Prostate gland (tissue), 2 donors: ENCODE results near the gene CDK5RAP2. TPM values are rescaled to one million over a fixed set of nuclear protein-coding genes. Genes with fewer than 3 reads are reported as not detected.

ENCODE experiments used
- DNase-seq: peaks from one replicate; pipeline ENCODE4 v3.0.0-alpha.2; 2019; ENCODE audit warnings: low spot score
- H3K27ac ChIP-seq, 2 donors: fragments of 200-600 bp; sonication (generic); 2 replicates each; pipeline ENCODE4 v1.5.1; 2017 to 2019
- H3K27me3 ChIP-seq: fragments of 200-600 bp; sonication (generic); replicated peaks from 2 replicates; pipeline ENCODE4 v1.5.1; 2019; ENCODE audit not compliant: insufficient read depth
- H3K36me3 ChIP-seq, 2 donors: fragments of 200-600 bp; sonication (generic); 1 replicate in 1 of 2; 2 replicates in 1 of 2; pipeline versions ENCODE4 v1.5.1 to v1.8.1; 2017 to 2019
- H3K4me1 ChIP-seq: fragments of 200-600 bp; sonication (generic); replicated peaks from 2 replicates; pipeline ENCODE4 v1.5.1; 2019
- H3K4me3 ChIP-seq, 2 donors: fragments of 200-600 bp; sonication (generic); 2 replicates each; pipeline ENCODE4 v1.5.1; 2017 to 2019
- H3K9me3 ChIP-seq: fragments of 200-600 bp; sonication (generic); 2 replicates; pipeline ENCODE4 v1.5.1; 2017
- CTCF ChIP-seq, 4 experiments: fragments of 200-600 bp in 2 of 4; fragments of 450-650 bp in 2 of 4; sonication (generic) in 2 of 4; IDR thresholded peaks; 1 replicate in 3 of 4; 2 replicates in 1 of 4; pipeline ENCODE4 v1.5.1; 2016 to 2019; ENCODE audit warnings: antibody characterized with exemption in 4 of 4, mild to moderate bottlenecking in 2 of 4, moderate library complexity in 2 of 4
- POLR2A ChIP-seq: fragments of 450-650 bp; IDR thresholded peaks from one replicate; pipeline ENCODE4 v1.6.1; 2016; ENCODE audit warnings: antibody characterized with exemption, mild to moderate bottlenecking
- POLR2AphosphoS5 ChIP-seq: sonication (generic); formaldehyde crosslinking; IDR thresholded peaks from one replicate; pipeline ENCODE4 v1.6.1; 2017; ENCODE audit warnings: antibody characterized with exemption
- WGBS: methylation state at CpG from one replicate; pipeline ENCODE4 v1.1.5; 2018; 5-methylcytosine and 5-hydroxymethylcytosine counted together
- intact Hi-C: fragments of 100-400 bp; cut with DNase I; formaldehyde crosslinking; loops from one replicate; pipeline ENCODE4 v1.14.2; 2022
- total RNA-seq, 2 donors: library from RNA; depleted of rRNA; stranded (reverse); fragments of >200 nt; gene quantifications; one replicate each; pipeline ENCODE4 v1.1.0, GENCODE V29; 2016

The CDK5RAP2 gene
- total RNA-seq, 2 donors from 2014 or later = 48.6 to 54.1 TPM

DNA sequence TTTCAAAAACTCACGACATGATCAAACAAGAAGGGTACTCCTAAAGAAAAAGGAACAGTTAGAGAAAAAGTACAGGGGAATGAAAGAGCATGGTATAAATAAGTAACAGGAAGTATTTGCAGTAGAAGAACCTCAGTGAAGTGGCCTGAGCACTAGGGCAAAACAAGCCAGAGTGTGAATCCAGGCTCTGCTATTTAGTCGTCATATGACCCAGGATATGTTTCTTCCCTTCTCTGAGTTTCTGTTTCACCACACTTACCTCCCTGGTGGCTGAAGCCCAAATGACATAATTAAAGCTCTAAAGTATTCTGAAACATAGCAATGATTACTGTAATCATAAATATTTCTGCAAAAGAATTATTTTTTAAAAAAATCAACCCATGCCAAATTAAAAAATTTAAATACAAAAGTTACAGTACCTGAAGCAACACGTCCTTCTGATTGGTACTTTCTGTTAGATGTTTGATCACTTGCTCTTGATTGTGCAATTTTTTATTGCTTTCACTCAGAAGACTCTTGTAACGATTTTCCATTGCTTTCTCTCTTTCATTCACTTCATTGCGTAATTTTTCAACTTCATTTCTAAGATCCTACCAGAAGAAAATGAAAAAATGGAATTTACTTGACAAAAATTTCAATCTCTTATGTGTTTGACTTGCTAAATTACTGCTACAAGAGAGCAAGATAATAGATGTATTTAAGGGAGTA, 88.9 kb downstream of the CDK5RAP2 start:
- Histone ChIP-seq H3K9me3 (no peaks in the 10 kb centered on the region), H3K4me3 (no peak overlapping the region), H3K36me3 (no peaks in the 10 kb centered on the region), H3K27me3 (no peaks in the 10 kb centered on the region), H3K4me1 (no peaks in the 10 kb centered on the region), H3K27ac (no peak overlapping the region)
- TF ChIP-seq POLR2AphosphoS5 (no peak), CTCF (IDR thresholded peaks at IDR 0.05) (no peak), POLR2A (no peak)
- intact Hi-C loops = no loop called here
- 64% methylated on average over 5 of the region's 5 CpGs for WGBS
- no peak for DNase-seq

- Histone ChIP-seq H3K9me3 (no peaks in the 10 kb centered on the region), H3K27ac (no peak overlapping the region), H3K4me1 (no peaks in the 10 kb centered on the region), H3K36me3 (no peaks in the 10 kb centered on the region), H3K27me3 (no peaks in the 10 kb centered on the region), H3K4me3 (no peak overlapping the region)
- WGBS = 77% methylated on average over 6 of the region's 6 CpGs
- intact Hi-C loops = no loop called here
- TF ChIP-seq CTCF (IDR thresholded peaks at IDR 0.05) = no peak
- no peak for TF ChIP-seq POLR2A
- no peak for TF ChIP-seq POLR2AphosphoS5
- DNase-seq = no peak
Measured at GRCh38 chr9:120486835-120487234, 93.1 kb downstream of the CDK5RAP2 start.

DNA sequence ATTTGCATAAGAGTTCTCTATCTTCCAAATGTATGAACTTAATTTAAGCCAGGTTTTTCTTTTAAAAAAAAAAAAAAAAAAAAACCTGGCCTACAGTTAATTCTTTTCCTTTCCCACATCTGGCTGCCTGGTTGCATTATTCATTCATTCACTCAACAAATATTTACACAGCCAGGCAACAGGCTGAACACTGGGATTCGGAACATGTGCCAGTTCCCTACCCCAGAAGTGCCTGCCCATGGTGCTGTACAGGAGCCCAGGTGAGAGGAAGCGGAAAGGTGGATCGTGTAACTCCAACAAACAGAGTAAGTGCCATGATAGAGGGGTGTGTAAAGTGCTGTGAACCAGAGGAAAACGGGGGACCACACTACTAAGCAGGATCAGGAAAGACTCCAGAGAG, 93.6 kb downstream of the CDK5RAP2 start:
- Histone ChIP-seq H3K27me3 (no peaks in the 10 kb centered on the region), H3K36me3 (no peaks in the 10 kb centered on the region), H3K9me3 (no peaks in the 10 kb centered on the region), H3K4me1 (no peaks in the 10 kb centered on the region), H3K4me3 (no peak overlapping the region), H3K27ac (no peak overlapping the region)
- 67% methylated on average over 4 of the region's 4 CpGs for WGBS
- intact Hi-C loops = no loop called here
- no peak for DNase-seq
- TF ChIP-seq CTCF (IDR thresholded peaks at IDR 0.05) (no peak), POLR2AphosphoS5 (no peak), POLR2A (no peak)

GRCh38 chr9:120485788-120486187, 94.2 kb downstream of the CDK5RAP2 start:
- H3K9me3 ChIP-seq = no peaks in the 10 kb centered on the region
- H3K4me3 ChIP-seq = no peak overlapping the region
- no peaks in the 10 kb centered on the region for H3K36me3 ChIP-seq
- TF ChIP-seq POLR2AphosphoS5 (no peak), POLR2A (no peak)
- no peaks in the 10 kb centered on the region for H3K4me1 ChIP-seq
- H3K27me3 ChIP-seq = no peaks in the 10 kb centered on the region
- 88% methylated on average over 3 of the region's 3 CpGs for WGBS
- intact Hi-C loops = no loop called here
- no peak for DNase-seq
- H3K27ac ChIP-seq = no peak overlapping the region

DNA sequence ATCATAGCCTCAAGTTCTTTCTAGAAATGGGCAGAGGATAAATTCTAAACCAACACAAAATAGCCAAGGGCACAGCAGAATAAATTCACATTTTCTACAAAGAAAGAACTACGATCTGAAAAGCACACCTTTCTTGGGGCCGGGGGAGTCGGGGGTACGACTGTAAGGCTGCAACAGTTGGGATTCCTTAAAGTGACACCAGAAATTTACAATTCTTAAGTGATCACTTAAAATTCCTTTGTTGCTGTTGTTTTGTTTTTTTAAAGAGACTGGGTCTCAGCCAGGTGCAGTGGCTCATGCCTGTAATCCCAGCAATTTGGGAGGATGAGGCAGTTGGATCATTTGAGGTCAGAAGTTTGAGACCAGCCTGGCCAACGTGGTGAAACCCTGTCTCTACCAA, 95.8 kb downstream of the CDK5RAP2 start:
- intact Hi-C loops = no loop called here
- no peak for TF ChIP-seq CTCF (IDR thresholded peaks at IDR 0.05)
- TF ChIP-seq POLR2AphosphoS5 = no peak
- TF ChIP-seq POLR2A = no peak
- no peak overlapping the region for H3K4me3 ChIP-seq
- no peak for DNase-seq
- no peak overlapping the region for H3K27ac ChIP-seq
- H3K9me3 ChIP-seq = no peaks in the 10 kb centered on the region
- 90% methylated on average over 5 of the region's 5 CpGs for WGBS
- H3K36me3 ChIP-seq = no peaks in the 10 kb centered on the region
- no peaks in the 10 kb centered on the region for H3K4me1 ChIP-seq
- H3K27me3 ChIP-seq = no peaks in the 10 kb centered on the region
